Ishikawa (cell line): Measurements from ENCODE around the gene CDC42BPG.

Experiments
- CEBPB ChIP-seq: IDR thresholded peaks from 2 replicates; pipeline ENCODE4 v1.6.1; 2012
- CREB1 ChIP-seq: IDR thresholded peaks from 2 replicates; pipeline ENCODE4 v1.6.1; 2012; ENCODE audit warnings: low read depth
- EP300 ChIP-seq: IDR thresholded peaks from 2 replicates; pipeline ENCODE4 v1.6.1; 2012; ENCODE audit warnings: borderline replicate concordance
- FOXM1 ChIP-seq: IDR thresholded peaks from 2 replicates; pipeline ENCODE4 v1.6.1; 2012; ENCODE audit warnings: low read depth, borderline replicate concordance
- MAX ChIP-seq: IDR thresholded peaks from 2 replicates; pipeline ENCODE4 v1.6.1; 2012
- RAD21 ChIP-seq: IDR thresholded peaks from 2 replicates; pipeline ENCODE4 v1.6.1; 2012; ENCODE audit warnings: low read depth
- REST ChIP-seq: IDR thresholded peaks from 2 replicates; pipeline ENCODE4 v1.6.1; 2012; ENCODE audit warnings: low read depth, mild to moderate bottlenecking
- TAF1 ChIP-seq: IDR thresholded peaks from 2 replicates; pipeline ENCODE4 v1.6.1; 2012; ENCODE audit warnings: low read depth, mild to moderate bottlenecking
- TCF12 ChIP-seq: IDR thresholded peaks from 2 replicates; pipeline ENCODE4 v1.6.1; 2012; ENCODE audit warnings: low read depth
- YY1 ChIP-seq: IDR thresholded peaks from 2 replicates; pipeline ENCODE4 v1.6.1; 2012; ENCODE audit warnings: low read depth
- ZBTB7A ChIP-seq: IDR thresholded peaks from 2 replicates; pipeline ENCODE4 v1.6.1; 2012; ENCODE audit warnings: low read depth

- TF ChIP-seq EP300 (no peak), TAF1 (no peak), REST (no peak), RAD21 (no peak), CEBPB (no peak), CREB1 (no peak), TCF12 (no peak), FOXM1 (no peak), YY1 (no peak), MAX (no peak), ZBTB7A (no peak)
These were observed 34.9 kb upstream of the CDC42BPG start for GRCh38 chr11:64879244-64879900.
